PC-9 (cell line): ENCODE data around the gene ANKLE1. TPM values are rescaled to one million over a fixed set of nuclear protein-coding genes. Genes with fewer than 3 reads are reported as not detected.

Experiments used
- BruUV-seq: library from RNA; stranded (reverse); fragments of 400-500 nt; replicated peaks from 2 replicates; lab custom pipeline; 2021; lab: Mats Ljungman, UMichigan
- CTCF ChIA-PET: fragments of 300-600 bp; sonication (Branson Sonifier 250); formaldehyde crosslinking; loops from one replicate; lab custom pipeline; 2022; ENCODE audit warnings: antibody characterized with exemption; lab: Charles Lee
- POLR2A ChIA-PET: fragments of 300-600 bp; sonication (Branson Sonifier 250); formaldehyde crosslinking; loops from one replicate; lab custom pipeline; 2022; ENCODE audit warnings: antibody characterized with exemption; ENCODE audit not compliant: unreplicated experiment; lab: Charles Lee
- DNase-seq, 2 experiments: peaks; one replicate each; pipeline versions ENCODE4 v3.0.0 to v3.0.0-alpha.2; 2015 to 2022; ENCODE audit warnings: mixed read lengths in 1 of 2
- H2AFZ ChIP-seq: fragments of 200-600 bp; sonication (generic); 2 replicates; pipeline ENCODE4 v1.8.1; 2017; ENCODE audit warnings: antibody characterized with exemption
- H3F3A ChIP-seq: fragments of 200-600 bp; sonication (generic); 2 replicates; pipeline ENCODE4 v1.8.1; 2017; ENCODE audit warnings: antibody characterized with exemption, mild to moderate bottlenecking, low read depth; ENCODE audit not compliant: insufficient read depth
- H3K27ac ChIP-seq: fragments of 200-600 bp; sonication (generic); 2 replicates; pipeline ENCODE4 v1.6.1; 2016; ENCODE audit warnings: mixed run types
- H3K27me3 ChIP-seq: fragments of 200-600 bp; sonication (generic); 2 replicates; pipeline ENCODE4 v1.6.1; 2016; ENCODE audit warnings: low read depth, mixed run types; ENCODE audit not compliant: insufficient read depth
- H3K36me3 ChIP-seq: fragments of 200-600 bp; sonication (generic); 2 replicates; pipeline ENCODE4 v1.6.1; 2016; ENCODE audit warnings: low read depth, mixed run types
- H3K4me1 ChIP-seq: fragments of 200-600 bp; sonication (generic); replicated peaks from 2 replicates; pipeline ENCODE4 v1.6.1; 2016; ENCODE audit warnings: mixed run types; ENCODE audit not compliant: insufficient read depth
- H3K4me2 ChIP-seq: fragments of 200-600 bp; sonication (generic); 2 replicates; pipeline ENCODE4 v1.6.1; 2017; ENCODE audit warnings: mixed run types
- H3K4me3 ChIP-seq: fragments of 200-600 bp; sonication (generic); 2 replicates; pipeline ENCODE4 v1.6.1; 2016; ENCODE audit warnings: mixed run types
- H3K79me2 ChIP-seq: fragments of 200-600 bp; sonication (generic); 2 replicates; pipeline ENCODE4 v1.6.1; 2017; ENCODE audit warnings: low read depth, mixed run types
- H3K9me2 ChIP-seq: fragments of 200-600 bp; sonication (generic); 2 replicates; pipeline ENCODE4 v1.8.1; 2017; ENCODE audit warnings: mild to moderate bottlenecking; ENCODE audit not compliant: insufficient read depth
- H3K9me3 ChIP-seq: fragments of 200-600 bp; sonication (generic); 2 replicates; pipeline ENCODE4 v1.8.1; 2016; ENCODE audit warnings: low read depth; ENCODE audit not compliant: insufficient read depth
- H4K20me1 ChIP-seq: fragments of 200-600 bp; sonication (generic); 2 replicates; pipeline ENCODE4 v1.8.1; 2017; ENCODE audit not compliant: insufficient read depth
- EZH2 ChIP-seq: fragments of 200-600 bp; sonication (generic); IDR thresholded peaks from 2 replicates; pipeline ENCODE4 v1.8.0; 2017; ENCODE audit warnings: antibody characterized with exemption, low read depth
- intact Hi-C: fragments of 100-400 bp; cut with micrococcal nuclease; formaldehyde crosslinking; loops from one replicate; pipeline ENCODE4 v1.10.0; 2022; ENCODE audit not compliant: unreplicated experiment
- total RNA-seq: library from RNA; stranded (reverse); gene quantifications from 2 replicates; pipeline ENCODE4 v1.2.3, GENCODE V29; 2021
- TF ChIP-seq, protein P1 (sequence below): fragments of 200-600 bp; sonication (generic); conservative IDR thresholded peaks from 2 replicates; pipeline ENCODE4 v1.6.1; 2017; ENCODE audit warnings: mixed run types, antibody characterized with exemption, mild to moderate bottlenecking, moderate library complexity

The ANKLE1 gene
- total RNA-seq, 1 experiment from 2014 or later: 1.2 TPM

DNA sequence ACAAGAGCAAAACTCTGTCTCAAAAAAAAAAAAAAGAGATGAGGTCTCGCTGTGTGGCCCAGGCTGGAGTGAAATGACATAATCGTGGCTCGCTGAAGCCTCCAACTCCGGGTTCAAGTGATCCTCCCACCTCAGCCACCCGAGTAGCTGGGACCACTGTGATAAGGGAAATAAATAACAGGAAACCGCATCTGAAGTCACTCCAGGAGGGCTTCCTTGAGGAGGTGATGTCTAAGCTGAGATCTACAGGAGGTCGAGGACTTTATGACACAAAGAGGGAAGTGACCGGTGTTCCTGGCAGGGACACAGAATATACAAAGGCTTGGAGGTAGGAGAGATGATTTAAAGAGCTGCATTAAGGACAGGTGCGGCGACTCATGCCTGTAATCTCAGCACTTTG, 27.1 kb upstream of the ANKLE1 start:
- ChIA-PET CTCF (no interaction called here), POLR2A (interaction anchor here (1.0 to 1.2 kb wide), 2 partner anchors 12 to 40 kb away, joined by 5 to 13 read pairs; partner anchors contain the start of genes BABAM1 and USE1)
- Histone ChIP-seq H3K4me3 (no peak overlapping the region), H3K27ac (peak overlapping the region; percentile 68), H3K9me3 (no peaks in the 10 kb centered on the region), H3K36me3 (no peaks in the 10 kb centered on the region), H4K20me1 (no peaks in the 10 kb centered on the region), H3K4me2 (peak overlapping the region; percentile 20), H3K4me1 (peaks cover 23% of the 10 kb centered on the region), H2AFZ (no peak overlapping the region), H3K27me3 (no peaks in the 10 kb centered on the region), H3K9me2 (no peaks in the 10 kb centered on the region), H3F3A (peaks cover 27% of the 10 kb centered on the region), H3K79me2 (no peaks in the 10 kb centered on the region)
- no peak for TF ChIP-seq EZH2
- TF ChIP-seq, protein P1, sequence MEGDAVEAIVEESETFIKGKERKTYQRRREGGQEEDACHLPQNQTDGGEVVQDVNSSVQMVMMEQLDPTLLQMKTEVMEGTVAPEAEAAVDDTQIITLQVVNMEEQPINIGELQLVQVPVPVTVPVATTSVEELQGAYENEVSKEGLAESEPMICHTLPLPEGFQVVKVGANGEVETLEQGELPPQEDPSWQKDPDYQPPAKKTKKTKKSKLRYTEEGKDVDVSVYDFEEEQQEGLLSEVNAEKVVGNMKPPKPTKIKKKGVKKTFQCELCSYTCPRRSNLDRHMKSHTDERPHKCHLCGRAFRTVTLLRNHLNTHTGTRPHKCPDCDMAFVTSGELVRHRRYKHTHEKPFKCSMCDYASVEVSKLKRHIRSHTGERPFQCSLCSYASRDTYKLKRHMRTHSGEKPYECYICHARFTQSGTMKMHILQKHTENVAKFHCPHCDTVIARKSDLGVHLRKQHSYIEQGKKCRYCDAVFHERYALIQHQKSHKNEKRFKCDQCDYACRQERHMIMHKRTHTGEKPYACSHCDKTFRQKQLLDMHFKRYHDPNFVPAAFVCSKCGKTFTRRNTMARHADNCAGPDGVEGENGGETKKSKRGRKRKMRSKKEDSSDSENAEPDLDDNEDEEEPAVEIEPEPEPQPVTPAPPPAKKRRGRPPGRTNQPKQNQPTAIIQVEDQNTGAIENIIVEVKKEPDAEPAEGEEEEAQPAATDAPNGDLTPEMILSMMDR: no peak
- no TSS peak for BruUV-seq
- intact Hi-C loops: no loop called here
- DNase-seq: peak in 1 of 2 experiments; percentile 40

DNA sequence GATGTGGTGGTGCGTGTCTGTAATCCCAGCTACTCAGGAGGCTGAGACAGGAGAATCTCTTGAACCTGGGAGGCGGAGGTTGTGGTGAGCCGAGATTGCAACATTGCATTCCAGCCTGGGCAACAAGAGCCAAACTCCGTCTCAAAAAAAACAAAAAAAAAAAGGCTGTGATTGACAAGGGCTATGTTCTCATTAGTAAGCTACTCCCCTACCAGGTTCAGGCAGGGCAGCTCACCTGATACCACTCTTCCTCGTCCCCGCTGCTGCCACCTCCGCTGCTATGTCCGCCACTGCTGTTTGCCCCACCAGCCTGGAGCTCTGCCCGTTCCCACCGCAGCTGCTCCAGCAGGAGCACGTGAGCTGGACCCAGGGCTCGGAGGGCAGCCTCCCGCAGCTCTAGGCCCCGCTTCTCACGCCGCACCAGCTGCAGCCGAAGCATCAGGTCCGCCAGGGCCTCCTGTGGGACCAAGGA, 26.5 kb upstream of the ANKLE1 start:
- intact Hi-C loops: no loop called here
- Histone ChIP-seq H3K27ac (peak overlapping the region; percentile 68), H3F3A (peaks cover 22% of the 10 kb centered on the region), H3K4me3 (no peak overlapping the region), H3K9me3 (no peaks in the 10 kb centered on the region), H3K4me2 (peak overlapping the region; percentile 53), H3K9me2 (no peaks in the 10 kb centered on the region), H2AFZ (0 out of 2 replicates have a peak overlapping the region, but pooled peaks have one; percentile 3), H3K79me2 (no peaks in the 10 kb centered on the region), H4K20me1 (no peaks in the 10 kb centered on the region), H3K4me1 (peaks cover 17% of the 10 kb centered on the region), H3K36me3 (no peaks in the 10 kb centered on the region), H3K27me3 (no peaks in the 10 kb centered on the region)
- DNase-seq: peak; percentile 77 to 95
- POLR2A ChIA-PET: interaction anchor here (0.6 to 1.2 kb wide), 5 partner anchors 10 to 75 kb away, joined by 3 to 13 read pairs (median 5); partner anchors contain the start of genes BABAM1 and USE1
- CTCF ChIA-PET: interaction anchor here (0.7 kb wide), 1 partner anchor 54 kb away, joined by 3 read pairs; no protein-coding TSS in a partner anchor
- no TSS peak for BruUV-seq
- TF ChIP-seq EZH2: no peak
- TF ChIP-seq, protein P1: no peak

DNA sequence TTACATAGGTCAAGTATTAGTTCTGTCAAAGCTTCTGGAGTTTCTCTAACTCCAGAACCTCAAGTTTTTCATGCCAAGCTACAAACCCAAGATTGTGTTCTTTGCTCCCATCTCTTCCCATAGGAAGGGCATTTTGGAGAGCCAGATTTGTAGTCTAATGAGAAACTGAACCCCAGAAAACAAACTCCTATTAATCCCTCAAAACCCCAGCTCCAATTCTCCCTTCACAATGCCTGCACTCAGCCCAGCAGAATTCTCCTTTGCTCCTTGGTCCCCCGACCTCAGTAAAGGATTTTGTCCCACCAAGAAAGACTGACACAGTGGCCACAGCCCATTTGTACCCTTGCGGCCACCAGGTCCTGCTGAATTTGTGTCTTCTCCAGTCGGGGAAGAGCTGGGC, 25.6 kb upstream of the ANKLE1 start:
- no peak overlapping the region for H3K27ac ChIP-seq
- peaks cover 19% of the 10 kb centered on the region for H3K4me1 ChIP-seq
- POLR2A ChIA-PET: no interaction called here
- intact Hi-C loops: no loop called here
- CTCF ChIA-PET: no interaction called here
- H3K9me3 ChIP-seq: no peaks in the 10 kb centered on the region
- no peaks in the 10 kb centered on the region for H3K36me3 ChIP-seq
- H3K79me2 ChIP-seq: no peaks in the 10 kb centered on the region
- no peaks in the 10 kb centered on the region for H3K9me2 ChIP-seq
- H2AFZ ChIP-seq: no peak overlapping the region
- BruUV-seq: no TSS peak
- H3K4me2 ChIP-seq: no peak overlapping the region; the same call in 1 of the 2 replicates
- peak in 1 of 2 experiments; percentile 29 for DNase-seq
- peaks cover 22% of the 10 kb centered on the region for H3F3A ChIP-seq
- no peak for TF ChIP-seq EZH2
- TF ChIP-seq, protein P1: no peak
- no peaks in the 10 kb centered on the region for H4K20me1 ChIP-seq
- no peak overlapping the region for H3K4me3 ChIP-seq
- no peaks in the 10 kb centered on the region for H3K27me3 ChIP-seq
